HepG2 (cell line): ENCODE measurements around the gene INO80. TPM values are rescaled to one million over a fixed set of nuclear protein-coding genes. Genes with fewer than 3 reads are reported as not detected.

Experiments used
- ATAC-seq: fragments of 200-7000 bp; cut with Tn5 transposase; 3 replicates; pipeline ENCODE4 v1.9.1; 2020; ENCODE audit warnings: mild to moderate bottlenecking, moderate library complexity
- BruUV-seq: library from RNA; stranded (reverse); fragments of 400-500 nt; replicated peaks from 2 replicates; lab custom pipeline; 2021; lab: Mats Ljungman, UMichigan
- CTCF ChIA-PET: fragments of 300-600 bp; formaldehyde crosslinking; extraction: SDS; loops from one replicate; lab custom pipeline; 2021; ENCODE audit warnings: low total read pairs, inconsistent platforms, low intra/inter-chr PET ratio; lab: Yijun Ruan, JAX
- POLR2A ChIA-PET: fragments of 350-600 bp; sonication (Branson Sonifier 250); formaldehyde crosslinking; loops from one replicate; lab custom pipeline; 2020; ENCODE audit warnings: antibody characterized with exemption, inconsistent platforms; lab: Yijun Ruan, JAX
- DNase-seq: peaks from one replicate; pipeline ENCODE4 v3.0.0-alpha.2; 2015; ENCODE audit warnings: low spot score
- FAIRE-seq: peaks from 3 replicates; lab custom pipeline; 2011; peaks lifted over from hg19 to GRCh38; lab: Jason Lieb, UNC
- H2AFZ ChIP-seq: one replicate; pipeline ENCODE4 v1.6.1; 2011; ENCODE audit warnings: low read length, inconsistent platforms
- H3K27ac ChIP-seq: fragments of 300-600 bp; 3 replicates; pipeline ENCODE4 v1.8.0; 2011; ENCODE audit warnings: mixed run types, mild to moderate bottlenecking, mixed read lengths, low read length, inconsistent platforms; ENCODE audit not compliant: insufficient read depth; ENCODE audit errors: extremely low read length
- H3K27me3 ChIP-seq, 2 experiments: fragments of 200-600 bp in 1 of 2; 2 replicates in 1 of 2; 3 replicates in 1 of 2; pipeline versions ENCODE4 v1.6.0 to v1.8.0; 2011; ENCODE audit warnings: low read length in 2 of 2, mild to moderate bottlenecking in 2 of 2, moderate library complexity in 2 of 2, inconsistent platforms in 1 of 2; ENCODE audit not compliant: insufficient read depth in 2 of 2, control insufficient read depth in 1 of 2
- H3K36me3 ChIP-seq, 2 experiments: fragments of 200-600 bp in 1 of 2; replicated peaks in 1 of 2; 2 replicates in 1 of 2; 3 replicates in 1 of 2; pipeline versions ENCODE4 v1.5.1 to v1.8.0; 2011; ENCODE audit warnings: low read length in 2 of 2, inconsistent platforms in 1 of 2; ENCODE audit not compliant: insufficient read depth in 2 of 2, control insufficient read depth in 1 of 2
- H3K4me1 ChIP-seq: 2 replicates; pipeline ENCODE4 v1.5.1; 2012; ENCODE audit warnings: low read length, inconsistent platforms; ENCODE audit not compliant: insufficient read depth
- H3K4me2 ChIP-seq: 2 replicates; pipeline ENCODE4 v1.6.0; 2011; ENCODE audit warnings: low read depth, low read length, inconsistent platforms
- H3K4me3 ChIP-seq, 3 experiments: fragments of 200-600 bp in 1 of 3; sonication (generic), shearing (Covaris generic) in 1 of 3; replicated peaks in 1 of 3; 2 replicates each; pipeline ENCODE4 v1.5.1; 2011 to 2016; ENCODE audit warnings: low read length in 3 of 3, inconsistent platforms in 2 of 3, low read depth in 2 of 3, mild to moderate bottlenecking in 2 of 3, control low read depth in 1 of 3, mixed read lengths in 1 of 3; ENCODE audit not compliant: insufficient read depth in 1 of 3
- H3K79me2 ChIP-seq: one replicate; pipeline ENCODE4 v1.6.1; 2011; ENCODE audit warnings: low read length, inconsistent platforms; ENCODE audit not compliant: insufficient read depth
- H3K9ac ChIP-seq: 2 replicates; pipeline ENCODE4 v1.6.0; 2011; ENCODE audit warnings: mild to moderate bottlenecking, low read depth, low read length, inconsistent platforms; ENCODE audit not compliant: insufficient read depth
- H3K9me3 ChIP-seq: 2 replicates; pipeline ENCODE4 v1.5.1; 2012; ENCODE audit warnings: mild to moderate bottlenecking, low read length
- H4K20me1 ChIP-seq: 2 replicates; pipeline ENCODE4 v1.6.0; 2011; ENCODE audit warnings: inconsistent platforms, mild to moderate bottlenecking, low read length, moderate library complexity; ENCODE audit not compliant: insufficient read depth
- FOXK1 ChIP-seq: sonication (generic); formaldehyde crosslinking; IDR thresholded peaks from 2 replicates; pipeline ENCODE4 v1.4.0; 2020; ENCODE audit warnings: low read depth, missing genetic modification reagents, borderline replicate concordance
- HHEX ChIP-seq: IDR thresholded peaks from 2 replicates; pipeline ENCODE4 v1.6.1; 2016; ENCODE audit warnings: control low read depth
- MED8 ChIP-seq: sonication (generic); formaldehyde crosslinking; IDR thresholded peaks from 2 replicates; pipeline ENCODE4 v1.8.1; 2023; ENCODE audit warnings: mild to moderate bottlenecking, missing genetic modification reagents; ENCODE audit not compliant: insufficient replicate concordance
- MYC ChIP-seq: sonication (generic); formaldehyde crosslinking; IDR thresholded peaks from 2 replicates; pipeline ENCODE4 v1.9.0; 2021; ENCODE audit warnings: missing genetic modification reagents, borderline replicate concordance
- NAIF1 ChIP-seq: sonication (generic); formaldehyde crosslinking; IDR thresholded peaks from 2 replicates; pipeline ENCODE4 v1.5.0; 2020; ENCODE audit warnings: mild to moderate bottlenecking, missing genetic modification reagents, borderline replicate concordance
- PITX1 ChIP-seq: sonication (generic); formaldehyde crosslinking; IDR thresholded peaks from 2 replicates; pipeline ENCODE4 v1.5.1; 2020; ENCODE audit warnings: mild to moderate bottlenecking, missing genetic modification reagents
- RFXANK ChIP-seq: IDR thresholded peaks from 2 replicates; pipeline ENCODE4 v1.6.1; 2016
- SAP130 ChIP-seq: IDR thresholded peaks from 2 replicates; pipeline ENCODE4 v1.6.1; 2016; ENCODE audit warnings: low read depth
- SMYD3 ChIP-seq: sonication (generic); formaldehyde crosslinking; IDR thresholded peaks from 2 replicates; pipeline ENCODE4 v1.8.1; 2023; ENCODE audit warnings: mild to moderate bottlenecking, missing genetic modification reagents
- SRSF4 ChIP-seq: fragments of 200-400 bp; formaldehyde crosslinking; IDR thresholded peaks from one replicate; pipeline ENCODE4 v1.6.1; 2018; ENCODE audit warnings: mild to moderate bottlenecking, low read depth, low read length, moderate library complexity; ENCODE audit not compliant: poor library complexity, severe bottlenecking
- SYNCRIP ChIP-seq: fragments of 200-400 bp; formaldehyde crosslinking; IDR thresholded peaks from 2 replicates; pipeline ENCODE4 v1.6.1; 2018; ENCODE audit warnings: mild to moderate bottlenecking, low read depth, low read length; ENCODE audit not compliant: insufficient read depth
- ZNF263 ChIP-seq: sonication (generic); formaldehyde crosslinking; IDR thresholded peaks from 2 replicates; pipeline ENCODE4 v1.4.0; 2020; ENCODE audit warnings: missing genetic modification reagents
- ZNF44 ChIP-seq: sonication (generic); formaldehyde crosslinking; IDR thresholded peaks from 2 replicates; pipeline ENCODE4 v1.5.1; 2020; ENCODE audit warnings: mild to moderate bottlenecking, missing genetic modification reagents
- ZNF672 ChIP-seq: sonication (generic); formaldehyde crosslinking; IDR thresholded peaks from 2 replicates; pipeline ENCODE4 v1.8.1; 2022; ENCODE audit warnings: missing genetic modification reagents
- ZSCAN12 ChIP-seq: sonication (generic); formaldehyde crosslinking; IDR thresholded peaks from 2 replicates; pipeline ENCODE4 v1.9.0; 2021; ENCODE audit warnings: mild to moderate bottlenecking, missing genetic modification reagents
- ZSCAN9 ChIP-seq: IDR thresholded peaks from 2 replicates; pipeline ENCODE4 v1.6.1; 2016; ENCODE audit warnings: borderline replicate concordance
- WGBS: methylation state at CpG from one replicate; pipeline ENCODE4 v1.1.6; 2017; ENCODE audit warnings: low lambda C conversion rate; 5-methylcytosine and 5-hydroxymethylcytosine counted together
- in situ Hi-C: cut with HindIII; loops from 2 replicates; pipeline ENCODE4 v1.10.0; 2017; ENCODE audit warnings: low pct_unique_long_range_greater_than_20kb; ENCODE audit not compliant: extremely low pct_ligation_motif_present
- intact Hi-C: fragments of 100-400 bp; cut with micrococcal nuclease; formaldehyde crosslinking; loops from one replicate; pipeline ENCODE4 v1.10.0; 2022; ENCODE audit not compliant: unreplicated experiment
- polyA plus RNA-seq, 8 experiments: library from polyadenylated mRNA; depleted of rRNA in 3 of 8; stranded (reverse) in 7 of 8; unstranded in 1 of 8; fragments of >200 nt; fragmentation: Illumina TruSeq in 4 of 8; extraction: Trizol in 4 of 8; gene quantifications; 2 replicates each; pipeline versions ENCODE4 v1.2.1 to v1.2.3, GENCODE V29; 2011 to 2016; ENCODE audit warnings: low read depth in 4 of 8, missing spikeins in 1 of 8, mixed read lengths in 1 of 8; ENCODE audit not compliant: insufficient read depth in 1 of 8
- total RNA-seq, 5 experiments: library from RNA; depleted of rRNA; stranded (reverse); fragments of >200 nt; fragmentation: Illumina TruSeq; extraction: Trizol; gene quantifications; 2 replicates each; pipeline ENCODE4 v1.2.3, GENCODE V29; 2016; ENCODE audit warnings: low read depth in 1 of 5
- TF ChIP-seq, protein P1 (sequence below): sonication (generic); formaldehyde crosslinking; IDR thresholded peaks from 2 replicates; pipeline ENCODE4 v1.5.1; 2020; ENCODE audit warnings: mild to moderate bottlenecking, missing genetic modification reagents, borderline replicate concordance
- TF ChIP-seq, protein P2 (sequence below): IDR thresholded peaks from 2 replicates; pipeline ENCODE4 v1.6.1; 2012; ENCODE audit warnings: low read depth, low read length, improper control_type of control experiment
- TF ChIP-seq, protein P3 (sequence below): fragments of 450-650 bp; IDR thresholded peaks from 2 replicates; pipeline ENCODE4 v1.6.1; 2017
- TF ChIP-seq, protein P4 (sequence below): sonication (generic); formaldehyde crosslinking; IDR thresholded peaks from 2 replicates; pipeline ENCODE4 v1.8.0; 2022; ENCODE audit warnings: missing genetic modification reagents, mild to moderate bottlenecking, inconsistent platforms, borderline replicate concordance

Gene INO80
- total and polyA plus RNA-seq, 2 of the 13 experiments (the other 11 are each of a cell fraction or from before 2014, with no cell fraction given) = 3.6 to 14.8 TPM

DNA sequence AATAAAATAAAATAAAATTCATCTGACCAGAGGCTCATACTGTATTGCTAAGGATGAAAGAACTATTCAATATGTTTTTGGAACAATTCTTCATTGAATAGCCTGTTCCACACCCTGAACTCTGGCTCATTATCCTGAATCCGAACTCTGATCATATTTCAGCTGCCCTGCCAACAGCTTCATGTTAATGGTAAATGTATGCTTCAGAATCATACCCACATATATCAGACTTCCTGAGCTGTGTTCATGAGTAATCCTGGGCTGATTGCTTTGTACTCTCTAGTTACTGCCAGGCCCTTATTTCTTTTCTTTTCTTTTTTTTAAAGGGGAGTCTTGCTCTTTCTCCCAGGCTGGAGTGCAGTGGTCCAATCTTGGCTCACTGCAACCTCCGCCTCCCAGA lies 11.8 kb downstream of the INO80 start (continued):
- no peak for TF ChIP-seq MED8 (CRISPR knock-in tag)
- no peak for TF ChIP-seq ZSCAN12 (CRISPR knock-in tag)
- no peak for TF ChIP-seq RFXANK (CRISPR knock-in tag)
- no peak for TF ChIP-seq SRSF4
- TF ChIP-seq PITX1 (CRISPR knock-in tag) = no peak
- TF ChIP-seq MYC (CRISPR knock-in tag) = no peak
- TF ChIP-seq, all 625 proteins: peak for 0

DNA sequence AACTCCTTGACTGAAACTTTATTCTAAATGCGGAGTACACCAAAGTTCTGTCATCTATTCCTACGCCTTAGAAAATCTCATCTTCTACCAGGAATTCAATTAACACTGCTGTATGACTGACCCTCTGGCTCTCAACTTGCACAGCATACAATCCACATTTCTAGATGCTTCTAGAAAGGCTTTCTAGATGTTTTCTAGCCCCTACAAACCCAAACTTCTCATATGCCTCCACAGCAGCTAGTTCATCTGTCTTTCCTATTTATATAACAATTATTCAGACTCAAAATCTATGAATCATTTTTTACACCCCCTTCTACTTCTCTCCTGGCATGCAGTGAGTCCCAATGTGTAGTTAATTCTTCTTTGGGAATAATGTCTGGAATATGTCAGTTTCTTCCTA lies 13.2 kb downstream of the INO80 start:
- H3K27ac ChIP-seq = no peak overlapping the region
- TSS peak; percentile 28 for BruUV-seq
- no peak for ATAC-seq
- H3K9ac ChIP-seq = no peak overlapping the region
- POLR2A ChIA-PET = no interaction called here
- H2AFZ ChIP-seq = no peak overlapping the region
- intact Hi-C loops = no loop called here
- no peak overlapping the region for H3K4me3 ChIP-seq
- H3K79me2 ChIP-seq = peaks cover 77% of the 10 kb centered on the region
- DNase-seq = no peak
- H3K9me3 ChIP-seq = no peaks in the 10 kb centered on the region
- H3K4me1 ChIP-seq = peaks cover 15% of the 10 kb centered on the region
- TF ChIP-seq FOXK1 (CRISPR knock-in tag) = no peak
- no peak for TF ChIP-seq ZSCAN9 (CRISPR knock-in tag)
- TF ChIP-seq, protein P1, sequence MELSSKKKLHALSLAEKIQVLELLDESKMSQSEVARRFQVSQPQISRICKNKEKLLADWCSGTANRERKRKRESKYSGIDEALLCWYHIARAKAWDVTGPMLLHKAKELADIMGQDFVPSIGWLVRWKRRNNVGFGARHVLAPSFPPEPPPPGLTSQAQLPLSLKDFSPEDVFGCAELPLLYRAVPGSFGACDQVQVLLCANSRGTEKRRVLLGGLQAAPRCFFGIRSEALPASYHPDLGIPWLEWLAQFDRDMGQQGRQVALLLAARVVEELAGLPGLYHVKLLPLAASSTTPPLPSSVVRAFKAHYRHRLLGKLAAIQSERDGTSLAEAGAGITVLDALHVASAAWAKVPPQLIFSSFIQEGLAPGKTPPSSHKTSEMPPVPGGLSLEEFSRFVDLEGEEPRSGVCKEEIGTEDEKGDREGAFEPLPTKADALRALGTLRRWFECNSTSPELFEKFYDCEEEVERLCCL = no peak
- no peak for TF ChIP-seq HHEX (CRISPR knock-in tag)
- TF ChIP-seq, protein P2, sequence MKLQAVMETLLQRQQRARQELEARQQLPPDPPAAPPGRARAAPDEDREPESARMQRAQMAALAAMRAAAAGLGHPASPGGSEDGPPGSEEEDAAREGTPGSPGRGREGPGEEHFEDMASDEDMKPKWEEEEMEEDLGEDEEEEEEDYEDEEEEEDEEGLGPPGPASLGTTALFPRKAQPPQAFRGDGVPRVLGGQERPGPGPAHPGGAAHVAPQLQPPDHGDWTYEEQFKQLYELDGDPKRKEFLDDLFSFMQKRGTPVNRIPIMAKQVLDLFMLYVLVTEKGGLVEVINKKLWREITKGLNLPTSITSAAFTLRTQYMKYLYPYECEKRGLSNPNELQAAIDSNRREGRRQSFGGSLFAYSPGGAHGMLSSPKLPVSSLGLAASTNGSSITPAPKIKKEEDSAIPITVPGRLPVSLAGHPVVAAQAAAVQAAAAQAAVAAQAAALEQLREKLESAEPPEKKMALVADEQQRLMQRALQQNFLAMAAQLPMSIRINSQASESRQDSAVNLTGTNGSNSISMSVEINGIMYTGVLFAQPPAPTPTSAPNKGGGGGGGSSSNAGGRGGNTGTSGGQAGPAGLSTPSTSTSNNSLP = no peak
- TF ChIP-seq SYNCRIP = no peak
- TF ChIP-seq, protein P3, sequence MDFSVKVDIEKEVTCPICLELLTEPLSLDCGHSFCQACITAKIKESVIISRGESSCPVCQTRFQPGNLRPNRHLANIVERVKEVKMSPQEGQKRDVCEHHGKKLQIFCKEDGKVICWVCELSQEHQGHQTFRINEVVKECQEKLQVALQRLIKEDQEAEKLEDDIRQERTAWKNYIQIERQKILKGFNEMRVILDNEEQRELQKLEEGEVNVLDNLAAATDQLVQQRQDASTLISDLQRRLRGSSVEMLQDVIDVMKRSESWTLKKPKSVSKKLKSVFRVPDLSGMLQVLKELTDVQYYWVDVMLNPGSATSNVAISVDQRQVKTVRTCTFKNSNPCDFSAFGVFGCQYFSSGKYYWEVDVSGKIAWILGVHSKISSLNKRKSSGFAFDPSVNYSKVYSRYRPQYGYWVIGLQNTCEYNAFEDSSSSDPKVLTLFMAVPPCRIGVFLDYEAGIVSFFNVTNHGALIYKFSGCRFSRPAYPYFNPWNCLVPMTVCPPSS = no peak
- no peak for TF ChIP-seq SAP130 (CRISPR knock-in tag)
- TF ChIP-seq ZNF263 (CRISPR knock-in tag) = no peak
- no peak for TF ChIP-seq NAIF1
- TF ChIP-seq ZNF44 (CRISPR knock-in tag) = no peak
- TF ChIP-seq ZNF672 (CRISPR knock-in tag) = no peak
- TF ChIP-seq SMYD3 = no peak
- TF ChIP-seq, protein P4, sequence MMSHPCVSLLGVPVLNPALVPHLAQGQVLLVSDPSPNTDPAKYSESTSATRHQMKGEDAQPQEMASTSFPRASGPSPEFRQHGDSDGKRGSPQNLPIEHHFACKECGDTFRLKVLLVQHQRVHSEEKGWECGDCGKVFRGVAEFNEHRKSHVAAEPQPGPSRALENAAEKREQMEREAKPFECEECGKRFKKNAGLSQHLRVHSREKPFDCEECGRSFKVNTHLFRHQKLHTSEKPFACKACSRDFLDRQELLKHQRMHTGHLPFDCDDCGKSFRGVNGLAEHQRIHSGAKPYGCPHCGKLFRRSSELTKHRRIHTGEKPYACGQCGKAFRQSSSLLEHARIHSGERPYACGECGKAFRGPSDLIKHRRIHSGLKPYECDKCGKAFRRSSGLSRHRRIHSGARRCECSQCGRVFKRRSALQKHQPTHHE = no peak
- TF ChIP-seq, all 625 proteins: peak for 0
- CTCF ChIA-PET = no interaction called here
- H3K36me3 ChIP-seq = peaks cover 4 to 24% of the 10 kb centered on the region in 2 experiments; a peak in 4 of 5 replicates
- H4K20me1 ChIP-seq = peaks cover 23% of the 10 kb centered on the region
- no peaks in the 10 kb centered on the region for H3K27me3 ChIP-seq
- in situ Hi-C loops = no loop called here
- no peak for FAIRE-seq
- H3K4me2 ChIP-seq = no peak overlapping the region
- WGBS = 95% methylated on average over 2 of the region's 2 CpGs
